Right cardiac atrium (tissue), 5 donors: ENCODE data around the gene NELFCD. TPM values are rescaled to one million over a fixed set of nuclear protein-coding genes. Genes with fewer than 3 reads are reported as not detected.

ENCODE experiments used
- ATAC-seq, 2 donors: fragments of 200-7000 bp; cut with Tn5 transposase; one replicate each; pipeline versions ENCODE4 v1.8.0 to v1.9.1; 2020; ENCODE audit warnings: moderate library complexity in 2 of 2, mild to moderate bottlenecking in 1 of 2
- DNase-seq, 3 donors: peaks; one replicate each; pipeline ENCODE4 v3.0.0-alpha.2; 2020
- H3K27ac ChIP-seq: one replicate; pipeline ENCODE4 v1.5.1; 2013; ENCODE audit warnings: mild to moderate bottlenecking, low read length, control low read depth, moderate library complexity
- H3K27me3 ChIP-seq: one replicate; pipeline ENCODE4 v1.6.1; 2013; ENCODE audit not compliant: control insufficient read depth, insufficient read depth
- H3K4me1 ChIP-seq: one replicate; pipeline ENCODE4 v1.6.1; 2013; ENCODE audit warnings: low read length; ENCODE audit not compliant: control insufficient read depth, insufficient read depth
- H3K4me3 ChIP-seq: one replicate; pipeline ENCODE4 v1.5.1; 2013; ENCODE audit warnings: low read length, control low read depth
- H3K9me3 ChIP-seq: one replicate; pipeline ENCODE4 v1.6.1; 2013; ENCODE audit warnings: low read length; ENCODE audit not compliant: control insufficient read depth
- WGBS: extraction: QIAGEN DNeasy Blood & Tissue Kit; methylation state at CpG from one replicate; pipeline ENCODE4 v1.1.7; 2013; 5-methylcytosine and 5-hydroxymethylcytosine counted together
- intact Hi-C, 4 donors: fragments of 100-400 bp; cut with DNase I; formaldehyde crosslinking; loops; one replicate each; pipeline versions ENCODE4 v1.11.0 to v1.14.0; 2022 to 2023
- polyA plus RNA-seq: library from polyadenylated mRNA; stranded (reverse); fragments of 200-250 nt; gene quantifications from one replicate; pipeline ENCODE4 v1.2.3, GENCODE V29; 2013
- total RNA-seq, 4 donors: library from RNA; stranded (reverse); fragmentation: NEBNext Ultra II Directional; extraction: Animal tissue kit (Norgen Biotek cat#: 25700); gene quantifications; one replicate each; pipeline ENCODE4 v1.2.1, GENCODE V29; 2021
- donor health status: healthy with polysubstance abuse.
- donor health status: DM: no; HTN: yes; CAD: no.
- donor health status: DM: no; HTN: no; CAD: no.
- donor health status: DM: no; HTN: yes; CAD: no; lungs with severe emphysema.
- donor health status: DM: yes; HTN: yes; CAD: no.

Gene NELFCD
- total and polyA plus RNA-seq, 5 donors, result 19.2 to 33.0 (median 26.7) TPM

GRCh38 chr20:59020938-59021551 lies 40.0 kb downstream of the NELFCD start:
- Histone ChIP-seq H3K4me3 (no peak overlapping the region), H3K27ac (no peak overlapping the region), H3K9me3 (no peaks in the 10 kb centered on the region), H3K4me1 (no peaks in the 10 kb centered on the region), H3K27me3 (no peaks in the 10 kb centered on the region)
- intact Hi-C loops, result no loop called here
- ATAC-seq (no peak), DNase-seq (no peak)
- WGBS, result 46% methylated on average over 5 of the region's 5 CpGs

GRCh38 chr20:59022754-59023153 lies 41.7 kb downstream of the NELFCD start:
- DNase-seq (peak in 1 of 3 donors; percentile 54), ATAC-seq (no peak)
- 95% methylated on average over 15 of the region's 15 CpGs for WGBS
- H3K9me3 ChIP-seq, result no peaks in the 10 kb centered on the region
- no peaks in the 10 kb centered on the region for H3K4me1 ChIP-seq
- intact Hi-C loops, result no loop called here
- H3K27me3 ChIP-seq, result no peaks in the 10 kb centered on the region
- H3K4me3 ChIP-seq, result no peak overlapping the region
- no peak overlapping the region for H3K27ac ChIP-seq

GRCh38 chr20:59023616-59024015 lies 42.6 kb downstream of the NELFCD start:
- Histone ChIP-seq H3K4me1 (no peaks in the 10 kb centered on the region), H3K27ac (no peak overlapping the region), H3K27me3 (no peaks in the 10 kb centered on the region), H3K4me3 (no peak overlapping the region), H3K9me3 (no peaks in the 10 kb centered on the region)
- WGBS, result 93% methylated on average over 13 of the region's 13 CpGs
- DNase-seq (no peak), ATAC-seq (peak; percentile 8 to 28)
- intact Hi-C loops, result no loop called here

- no peaks in the 10 kb centered on the region for H3K27me3 ChIP-seq
- WGBS, result 96% methylated on average over 24 of the region's 24 CpGs
- ATAC-seq, result peak; percentile 9 to 18
- no peak overlapping the region for H3K4me3 ChIP-seq
- DNase-seq, result no peak
- H3K9me3 ChIP-seq, result no peaks in the 10 kb centered on the region
- H3K4me1 ChIP-seq, result peaks cover 4% of the 10 kb centered on the region
- intact Hi-C loops, result no loop called here
- H3K27ac ChIP-seq, result no peak overlapping the region
These were observed 43.1 kb downstream of the NELFCD start for GRCh38 chr20:59024111-59024530.

- no peak overlapping the region for H3K27ac ChIP-seq
- ATAC-seq (no peak), DNase-seq (no peak)
- WGBS, result 50% methylated on average over 2 of the region's 2 CpGs
- peaks cover 4% of the 10 kb centered on the region for H3K4me1 ChIP-seq
- H3K9me3 ChIP-seq, result no peaks in the 10 kb centered on the region
- intact Hi-C loops, result no loop called here
- no peaks in the 10 kb centered on the region for H3K27me3 ChIP-seq
- no peak overlapping the region for H3K4me3 ChIP-seq
These were observed 44.0 kb downstream of the NELFCD start for GRCh38 chr20:59025086-59025485.

- no peak overlapping the region for H3K4me3 ChIP-seq
- 91% methylated on average over 4 of the region's 4 CpGs for WGBS
- H3K27ac ChIP-seq, result no peak overlapping the region
- H3K27me3 ChIP-seq, result no peaks in the 10 kb centered on the region
- H3K9me3 ChIP-seq, result no peaks in the 10 kb centered on the region
- ATAC-seq (no peak), DNase-seq (no peak)
- H3K4me1 ChIP-seq, result peaks cover 4% of the 10 kb centered on the region
- intact Hi-C loops, result no loop called here
These were observed 44.5 kb downstream of the NELFCD start for GRCh38 chr20:59025511-59025910.

- Histone ChIP-seq H3K27ac (no peak overlapping the region), H3K4me1 (peaks cover 10% of the 10 kb centered on the region)
- WGBS, result 80% methylated on average over 5 of the region's 5 CpGs
These were observed 46.1 kb downstream of the NELFCD start for GRCh38 chr20:59026904-59027740.

GRCh38 chr20:59027741-59028320 lies 46.8 kb downstream of the NELFCD start:
- Histone ChIP-seq H3K4me1 (peaks cover 10% of the 10 kb centered on the region), H3K27ac (no peak overlapping the region), H3K27me3 (no peaks in the 10 kb centered on the region), H3K9me3 (no peaks in the 10 kb centered on the region), H3K4me3 (no peak overlapping the region)
- intact Hi-C loops, result no loop called here
- ATAC-seq, result no peak
- 66% methylated on average over 8 of the region's 8 CpGs for WGBS
- no peak for DNase-seq

More at GRCh38 chr20:59026904-59027740, 46.1 kb downstream of the NELFCD start:
- no peaks in the 10 kb centered on the region for H3K27me3 ChIP-seq
- intact Hi-C loops, result no loop called here
- DNase-seq (no peak), ATAC-seq (no peak)
- H3K9me3 ChIP-seq, result no peaks in the 10 kb centered on the region
- no peak overlapping the region for H3K4me3 ChIP-seq

- no peaks in the 10 kb centered on the region for H3K27me3 ChIP-seq
- no peak for DNase-seq
- H3K4me1 ChIP-seq, result peaks cover 10% of the 10 kb centered on the region
- no peak overlapping the region for H3K27ac ChIP-seq
- ATAC-seq, result no peak
- H3K4me3 ChIP-seq, result peak overlapping the region; percentile 18
- H3K9me3 ChIP-seq, result no peaks in the 10 kb centered on the region
- WGBS, result 42% methylated on average over 2 of the region's 2 CpGs
- intact Hi-C loops, result no loop called here
These were observed 47.8 kb downstream of the NELFCD start for GRCh38 chr20:59028812-59029211.

GRCh38 chr20:59030911-59031563 lies 50.0 kb downstream of the NELFCD start:
- Histone ChIP-seq H3K4me1 (peaks cover 10% of the 10 kb centered on the region), H3K27ac (no peak overlapping the region), H3K4me3 (peak overlapping the region; percentile 63), H3K9me3 (no peaks in the 10 kb centered on the region), H3K27me3 (no peaks in the 10 kb centered on the region)
- 71% methylated on average over 7 of the region's 7 CpGs for WGBS
- no peak for DNase-seq
- no peak for ATAC-seq
- intact Hi-C loops, result loop anchor here in 2 of 4 donors (5.0 kb wide), 1 partner anchor 139 kb away; no protein-coding TSS in a partner anchor
